ENCODE measurements around the gene GSG1L.
"Not testable (repeated sequence)": the region's sequence is repeated elsewhere in the genome, so short reads cannot be mapped to it uniquely, and the experiment has no call there.

DNA sequence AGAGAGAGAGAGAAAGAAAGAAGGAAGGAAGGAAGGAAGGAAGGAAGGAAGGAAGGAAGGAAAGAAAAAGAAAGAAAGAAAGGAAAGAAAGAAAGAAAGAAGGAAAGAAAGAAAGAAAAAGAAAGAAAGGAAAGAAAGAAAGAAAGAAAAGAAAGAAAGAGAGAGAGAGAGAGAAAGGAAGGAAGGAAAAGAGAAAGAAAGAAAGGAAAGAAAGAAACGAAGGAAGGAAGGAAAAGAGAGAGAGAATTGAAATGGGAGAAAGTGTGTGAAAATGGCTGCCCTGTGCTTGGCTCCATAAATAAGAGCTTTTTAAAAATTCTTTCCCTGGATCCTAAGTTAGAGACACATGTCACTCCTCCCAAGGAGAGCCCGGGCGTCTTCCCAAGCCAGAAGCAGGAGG, 83.8 kb downstream of the GSG1L start:
- TF ChIP-seq ZNF785 (CRISPR knock-in tag; IDR thresholded peaks at IDR 0.05); NRF1 (conservative IDR thresholded peaks at IDR 0.05 in 1 of 2, IDR thresholded peaks at IDR 0.05 in 1 of 2); FOXA1 (IDR thresholded peaks at IDR 0.05; ENCODE audit: borderline replicate concordance); CHD2 (IDR thresholded peaks at IDR 0.05; ENCODE audit: low read depth, low read length); XRCC3 (IDR thresholded peaks at IDR 0.05); TGIF2 (CRISPR knock-in tag; IDR thresholded peaks at IDR 0.05); NR2C1 (IDR thresholded peaks at IDR 0.05); NR2C1 (tag; IDR thresholded peaks at IDR 0.05): not testable (repeated sequence)
- TF ChIP-seq, protein P1, sequence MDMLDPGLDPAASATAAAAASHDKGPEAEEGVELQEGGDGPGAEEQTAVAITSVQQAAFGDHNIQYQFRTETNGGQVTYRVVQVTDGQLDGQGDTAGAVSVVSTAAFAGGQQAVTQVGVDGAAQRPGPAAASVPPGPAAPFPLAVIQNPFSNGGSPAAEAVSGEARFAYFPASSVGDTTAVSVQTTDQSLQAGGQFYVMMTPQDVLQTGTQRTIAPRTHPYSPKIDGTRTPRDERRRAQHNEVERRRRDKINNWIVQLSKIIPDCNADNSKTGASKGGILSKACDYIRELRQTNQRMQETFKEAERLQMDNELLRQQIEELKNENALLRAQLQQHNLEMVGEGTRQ (CRISPR knock-in tag; IDR thresholded peaks at IDR 0.05) = not testable (repeated sequence)
- TF ChIP-seq, protein P2, sequence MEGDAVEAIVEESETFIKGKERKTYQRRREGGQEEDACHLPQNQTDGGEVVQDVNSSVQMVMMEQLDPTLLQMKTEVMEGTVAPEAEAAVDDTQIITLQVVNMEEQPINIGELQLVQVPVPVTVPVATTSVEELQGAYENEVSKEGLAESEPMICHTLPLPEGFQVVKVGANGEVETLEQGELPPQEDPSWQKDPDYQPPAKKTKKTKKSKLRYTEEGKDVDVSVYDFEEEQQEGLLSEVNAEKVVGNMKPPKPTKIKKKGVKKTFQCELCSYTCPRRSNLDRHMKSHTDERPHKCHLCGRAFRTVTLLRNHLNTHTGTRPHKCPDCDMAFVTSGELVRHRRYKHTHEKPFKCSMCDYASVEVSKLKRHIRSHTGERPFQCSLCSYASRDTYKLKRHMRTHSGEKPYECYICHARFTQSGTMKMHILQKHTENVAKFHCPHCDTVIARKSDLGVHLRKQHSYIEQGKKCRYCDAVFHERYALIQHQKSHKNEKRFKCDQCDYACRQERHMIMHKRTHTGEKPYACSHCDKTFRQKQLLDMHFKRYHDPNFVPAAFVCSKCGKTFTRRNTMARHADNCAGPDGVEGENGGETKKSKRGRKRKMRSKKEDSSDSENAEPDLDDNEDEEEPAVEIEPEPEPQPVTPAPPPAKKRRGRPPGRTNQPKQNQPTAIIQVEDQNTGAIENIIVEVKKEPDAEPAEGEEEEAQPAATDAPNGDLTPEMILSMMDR (IDR thresholded peaks at IDR 0.05 in 2 of 3, conservative IDR thresholded peaks at IDR 0.05 in 1 of 3; ENCODE audit: insufficient read depth in 2 of 3, low read depth in 1 of 3, low read length in 3 of 3) = not testable (repeated sequence)
- TF ChIP-seq, protein P3, sequence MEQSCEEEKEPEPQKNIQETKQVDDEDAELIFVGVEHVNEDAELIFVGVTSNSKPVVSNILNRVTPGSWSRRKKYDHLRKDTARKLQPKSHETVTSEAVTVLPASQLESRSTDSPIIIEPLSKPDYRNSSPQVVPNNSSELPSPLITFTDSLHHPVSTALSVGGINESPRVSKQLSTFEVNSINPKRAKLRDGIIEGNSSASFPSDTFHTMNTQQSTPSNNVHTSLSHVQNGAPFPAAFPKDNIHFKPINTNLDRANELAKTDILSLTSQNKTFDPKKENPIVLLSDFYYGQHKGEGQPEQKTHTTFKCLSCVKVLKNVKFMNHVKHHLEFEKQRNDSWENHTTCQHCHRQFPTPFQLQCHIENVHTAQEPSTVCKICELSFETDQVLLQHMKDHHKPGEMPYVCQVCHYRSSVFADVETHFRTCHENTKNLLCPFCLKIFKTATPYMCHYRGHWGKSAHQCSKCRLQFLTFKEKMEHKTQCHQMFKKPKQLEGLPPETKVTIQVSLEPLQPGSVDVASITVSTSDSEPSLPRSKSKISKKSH (CRISPR knock-in tag; IDR thresholded peaks at IDR 0.05) = not testable (repeated sequence)

Data from K562 (cell line).